B cell (primary cell): ENCODE measurements around the gene MAP3K1. TPM values are rescaled to one million over a fixed set of nuclear protein-coding genes. Genes with fewer than 3 reads are reported as not detected.
A peak's percentile ranks its signal among the peaks of the same experiment; 100 is the strongest.

Experiments used
- ATAC-seq: fragments of 200-7000 bp; cut with Tn5 transposase; one replicate; pipeline ENCODE4 v1.10.0; 2021; ENCODE audit warnings: low read depth, mild to moderate bottlenecking, moderate number of reproducible peaks, moderate library complexity
- CTCF ChIA-PET: fragments of 350-600 bp; sonication (Branson Sonifier 250); formaldehyde crosslinking; loops from one replicate; lab custom pipeline; 2021; ENCODE audit warnings: antibody characterized with exemption, inconsistent platforms; lab: Charles Lee
- POLR2A ChIA-PET: fragments of 350-600 bp; sonication (Branson Sonifier 250); formaldehyde crosslinking; loops from one replicate; lab custom pipeline; 2021; ENCODE audit warnings: antibody characterized with exemption; lab: Charles Lee
- DNase-seq: peaks from one replicate; pipeline ENCODE4 v3.0.0; 2013
- H2AFZ ChIP-seq: 2 replicates; pipeline ENCODE4 v1.6.1; 2012; ENCODE audit warnings: mild to moderate bottlenecking, low read depth, low read length; ENCODE audit not compliant: insufficient read depth, poor library complexity, severe bottlenecking
- H3K27ac ChIP-seq, 2 donors: 1 replicate in 1 of 2; 2 replicates in 1 of 2; pipeline ENCODE4 v1.5.1; 2012 to 2013; ENCODE audit warnings: low read length in 2 of 2, mild to moderate bottlenecking in 2 of 2, moderate library complexity in 1 of 2
- H3K27me3 ChIP-seq, 4 experiments: fragments of 200-600 bp in 1 of 4; sonication (generic) in 1 of 4; replicated peaks in 1 of 4; 1 replicate in 2 of 4; 2 replicates in 2 of 4; pipeline versions ENCODE4 v1.6.1 to v1.7.0; 2013 to 2016; ENCODE audit warnings: low read length in 3 of 4, mild to moderate bottlenecking in 2 of 4, mixed read lengths in 1 of 4, moderate library complexity in 1 of 4; ENCODE audit not compliant: insufficient read depth in 4 of 4, control insufficient read depth in 3 of 4; ENCODE audit errors: control extremely low read depth in 1 of 4
- H3K36me3 ChIP-seq, 2 experiments: replicated peaks in 1 of 2; 1 replicate in 1 of 2; 2 replicates in 1 of 2; pipeline versions ENCODE4 v1.6.1 to v1.7.1; 2013; ENCODE audit warnings: low read length in 1 of 2; ENCODE audit not compliant: insufficient read depth in 2 of 2, control insufficient read depth in 1 of 2; ENCODE audit errors: control extremely low read depth in 1 of 2, extremely low read depth in 1 of 2
- H3K4me1 ChIP-seq, 2 donors: fragments of 200-600 bp in 1 of 2; sonication (generic) in 1 of 2; 1 replicate in 1 of 2; 2 replicates in 1 of 2; pipeline versions ENCODE4 v1.5.1 to v1.6.1; 2013 to 2017; ENCODE audit warnings: low read length in 2 of 2; ENCODE audit not compliant: control insufficient read depth in 2 of 2, insufficient read depth in 2 of 2
- H3K4me2 ChIP-seq: replicated peaks from 2 replicates; pipeline ENCODE3; 2012; ENCODE audit warnings: mild to moderate bottlenecking, low read depth, low read length; ENCODE audit not compliant: poor library complexity, severe bottlenecking
- H3K4me3 ChIP-seq, 5 experiments: fragments of 200-600 bp in 1 of 5; sonication (generic) in 1 of 5; 1 replicate in 3 of 5; 2 replicates in 2 of 5; pipeline versions ENCODE4 v1.5.1 to v1.7.0; 2011 to 2016; ENCODE audit warnings: low read length in 4 of 5, mild to moderate bottlenecking in 4 of 5, low read depth in 2 of 5, control low read depth in 1 of 5, moderate library complexity in 1 of 5; ENCODE audit not compliant: insufficient read depth in 1 of 5; ENCODE audit errors: control extremely low read depth in 1 of 5, extremely low read depth in 1 of 5
- H3K79me2 ChIP-seq: fragments of 200-600 bp; sonication (generic); one replicate; pipeline ENCODE4 v1.6.0; 2016; ENCODE audit warnings: low read length; ENCODE audit not compliant: control insufficient read depth, insufficient read depth
- H3K9ac ChIP-seq: fragments of 200-600 bp; sonication (generic); 2 replicates; pipeline ENCODE4 v1.6.1; 2017; ENCODE audit warnings: mild to moderate bottlenecking, low read length, moderate library complexity
- H3K9me3 ChIP-seq, 3 donors: one replicate each; pipeline versions ENCODE4 v1.6.1 to v1.7.1; 2013; ENCODE audit warnings: low read length in 2 of 3; ENCODE audit not compliant: control insufficient read depth in 2 of 3, insufficient read depth in 1 of 3; ENCODE audit errors: control extremely low read depth in 1 of 3
- H4K20me1 ChIP-seq: 2 replicates; pipeline ENCODE4 v1.6.0; 2012; ENCODE audit warnings: mild to moderate bottlenecking, low read length; ENCODE audit not compliant: insufficient read depth, control insufficient read depth, poor library complexity, severe bottlenecking
- H3K27ac Mint-ChIP-seq: one replicate; pipeline ENCODE4 v1.8.0; 2021; ENCODE audit warnings: mixed read lengths
- H3K27me3 Mint-ChIP-seq: one replicate; pipeline ENCODE4 v1.8.0; 2021; ENCODE audit warnings: mixed read lengths
- H3K4me1 Mint-ChIP-seq: one replicate; pipeline ENCODE4 v1.8.0; 2021; ENCODE audit warnings: mixed read lengths
- H3K4me3 Mint-ChIP-seq: one replicate; pipeline ENCODE4 v1.8.0; 2021; ENCODE audit warnings: mixed read lengths
- H3K9me3 Mint-ChIP-seq: one replicate; pipeline ENCODE4 v1.8.0; 2022; ENCODE audit warnings: mixed read lengths; ENCODE audit not compliant: insufficient read depth
- CTCF ChIP-seq: fragments of 200-600 bp; IDR thresholded peaks from one replicate; pipeline ENCODE4 v1.8.0; 2022; ENCODE audit warnings: antibody characterized with exemption, mild to moderate bottlenecking
- EZH2 ChIP-seq: IDR thresholded peaks from 2 replicates; pipeline ENCODE4 v1.6.1; 2012; ENCODE audit warnings: borderline replicate concordance, low read depth, mild to moderate bottlenecking, moderate library complexity, low read length; ENCODE audit not compliant: insufficient read depth, poor library complexity, severe bottlenecking
- WGBS: methylation state at CpG from one replicate; pipeline ENCODE4 v1.1.5; 2013; ENCODE audit warnings: missing lambda C conversion rate; ENCODE audit not compliant: insufficient coverage; 5-methylcytosine and 5-hydroxymethylcytosine counted together
- intact Hi-C: fragments of 100-400 bp; cut with micrococcal nuclease; formaldehyde crosslinking; loops from one replicate; pipeline ENCODE4 v1.10.0; 2022
- polyA plus RNA-seq: library from polyadenylated mRNA; depleted of rRNA; stranded (reverse); fragments of >200 nt; gene quantifications from 2 replicates; pipeline ENCODE4 v1.2.3, GENCODE V29; 2012
- total RNA-seq, 2 donors: library from RNA; stranded (reverse); fragments of 120-200 nt in 1 of 2; gene quantifications; 1 replicate in 1 of 2; 2 replicates in 1 of 2; pipeline versions ENCODE4 v1.2.3 to v1.2.4, GENCODE V29; 2013 to 2022

Gene MAP3K1
- total and polyA plus RNA-seq, 2 donors (not counting 1 experiment from before 2014, with no cell fraction given): 51.7 to 160 TPM

DNA sequence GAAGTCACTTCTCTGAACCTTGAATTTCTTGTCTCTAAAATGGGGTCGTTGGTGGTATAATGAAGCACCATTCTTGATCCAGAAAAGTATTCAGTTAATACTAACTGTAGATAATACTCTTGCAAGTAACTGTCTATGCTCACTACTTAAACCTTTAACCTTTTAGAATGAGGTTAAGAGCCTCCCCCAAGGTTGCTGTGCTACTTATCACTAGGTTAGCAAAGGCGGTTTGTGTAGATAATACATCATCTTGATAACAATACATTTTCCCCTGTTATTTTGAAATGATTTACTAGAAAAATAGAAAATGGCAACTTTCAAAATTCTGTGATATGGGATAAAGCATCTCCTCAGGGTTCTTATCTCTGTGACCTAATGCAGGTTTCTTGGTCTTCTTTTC is 12.6 kb downstream of the MAP3K1 start:
- CTCF ChIA-PET: interaction anchor here (0.7 to 6.6 kb wide), 5 partner anchors 10 to 557 kb away, joined by 3 to 36 read pairs (median 8); no protein-coding TSS in a partner anchor
- peaks cover 83 to 96% of the 10 kb centered on the region in 2 donors for H3K4me1 ChIP-seq
- no peaks in the 10 kb centered on the region for H3K27me3 Mint-ChIP-seq

More for the DNA sequence above, 12.6 kb downstream of the MAP3K1 start:
- H3K4me1 Mint-ChIP-seq: peaks cover 84% of the 10 kb centered on the region
- POLR2A ChIA-PET: interaction anchor here (1.6 kb wide), 1 partner anchor 142 kb away, joined by 10 read pairs; no protein-coding TSS in a partner anchor
- no peak for ATAC-seq
- no peak for DNase-seq
- H4K20me1 ChIP-seq: peaks cover 48% of the 10 kb centered on the region
- no peaks in the 10 kb centered on the region for H3K9me3 ChIP-seq
- peaks cover 0 to 22% of the 10 kb centered on the region in 2 experiments for H3K36me3 ChIP-seq
- H3K9me3 Mint-ChIP-seq: no peaks in the 10 kb centered on the region
- H3K27me3 ChIP-seq: no peaks in the 10 kb centered on the region
- peak overlapping the region; percentile 15 to 85 for H3K27ac ChIP-seq
- H3K4me2 ChIP-seq: peak overlapping the region; percentile 61
- intact Hi-C loops: no loop called here
- H3K79me2 ChIP-seq: peaks cover 100% of the 10 kb centered on the region
- WGBS: no CpG with 5 or more reads among the region's 2 CpGs
- peak overlapping the region; percentile 17 for H3K27ac Mint-ChIP-seq
- H2AFZ ChIP-seq: no peak overlapping the region
- H3K9ac ChIP-seq: no peak overlapping the region
- H3K4me3 ChIP-seq: no peak overlapping the region
- no peak overlapping the region for H3K4me3 Mint-ChIP-seq
- TF ChIP-seq EZH2 (no peak), CTCF (no peak)
